ENCODE results near the gene TTC16.
A peak's percentile ranks its signal among the peaks of the same experiment; 100 is the strongest.

Gene TTC16

DNA sequence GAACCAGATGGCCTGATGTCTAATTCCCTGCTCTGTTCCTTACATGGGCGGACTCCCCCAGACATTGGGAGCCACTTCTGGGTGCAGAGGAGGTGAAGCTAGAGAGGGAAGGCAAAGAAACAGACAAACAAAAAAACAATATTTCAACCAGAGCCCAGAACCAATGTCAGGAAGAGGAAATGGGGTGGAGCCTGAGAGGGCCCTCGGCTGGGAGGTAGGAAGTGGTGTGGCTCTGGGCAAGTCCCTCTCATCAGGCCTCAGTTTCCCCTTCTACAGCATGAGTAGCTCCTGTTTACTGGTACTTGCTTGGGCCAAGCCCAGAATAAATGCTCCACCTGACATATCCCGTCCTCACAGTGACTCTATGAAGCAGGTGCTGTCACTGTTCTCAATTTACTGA is 51.5 kb downstream of the TTC16 start:
- TF ChIP-seq POLR2AphosphoS5 (IDR thresholded peaks at IDR 0.05; ENCODE audit: low read depth, low read length): no peak
- TF ChIP-seq PAX5 (IDR thresholded peaks at IDR 0.05; ENCODE audit: insufficient read depth, low read length, severe bottlenecking): no peak
- TF ChIP-seq SPI1 (IDR thresholded peaks at IDR 0.05; ENCODE audit: low read depth, low read length): no peak; the same call in 1 of the 2 replicates
- no peak for TF ChIP-seq TAF1 (IDR thresholded peaks at IDR 0.05; ENCODE audit: low read depth, low read length)
- no peak for TF ChIP-seq POLR2A (IDR thresholded peaks at IDR 0.05; ENCODE audit: low read depth, low read length)
- TF ChIP-seq POU2F2 (IDR thresholded peaks at IDR 0.05; ENCODE audit: low read depth, low read length): no peak
- DNase-seq (ENCODE audit: insufficient read length, low spot score): no peak
- FAIRE-seq: no peak

DNA sequence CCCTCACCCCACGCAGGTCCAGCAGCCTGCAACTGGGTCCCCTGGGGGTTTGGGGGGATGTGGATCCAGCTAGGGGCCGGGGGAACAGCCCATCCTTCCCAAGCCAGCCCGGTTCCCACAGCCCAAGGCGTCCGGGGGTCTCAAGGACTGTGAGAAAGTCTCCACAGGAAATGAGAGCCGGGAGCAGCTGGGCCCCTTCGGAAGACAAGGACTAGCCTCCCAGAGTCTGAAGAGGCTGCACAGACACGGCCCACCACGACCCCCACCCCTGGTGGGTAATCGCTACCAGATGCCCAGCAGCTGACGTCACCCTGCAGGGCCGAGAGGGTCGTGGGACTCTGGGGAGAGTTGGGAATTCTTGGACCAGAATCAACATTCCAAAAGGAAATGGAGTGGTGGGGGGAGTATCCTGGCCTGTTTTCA is 52.0 kb downstream of the TTC16 start:
- no peak for FAIRE-seq

GRCh38 chr9:127768698-127769097 is 52.8 kb downstream of the TTC16 start:
- no peak for FAIRE-seq
- TF ChIP-seq POU2F2 (IDR thresholded peaks at IDR 0.05; ENCODE audit: low read depth, low read length): no peak
- TF ChIP-seq SPI1 (IDR thresholded peaks at IDR 0.05; ENCODE audit: low read depth, low read length): no peak
- no peak for TF ChIP-seq POLR2AphosphoS5 (IDR thresholded peaks at IDR 0.05; ENCODE audit: low read depth, low read length)
- TF ChIP-seq PAX5 (IDR thresholded peaks at IDR 0.05; ENCODE audit: insufficient read depth, low read length, severe bottlenecking): no peak
- TF ChIP-seq POLR2A (IDR thresholded peaks at IDR 0.05; ENCODE audit: low read depth, low read length): no peak
- TF ChIP-seq TAF1 (IDR thresholded peaks at IDR 0.05; ENCODE audit: low read depth, low read length): no peak
- DNase-seq (ENCODE audit: insufficient read length, low spot score): no peak

More for the DNA sequence above, 52.0 kb downstream of the TTC16 start:
- DNase-seq (ENCODE audit: insufficient read length, low spot score): no peak
- no peak for TF ChIP-seq PAX5 (IDR thresholded peaks at IDR 0.05; ENCODE audit: insufficient read depth, low read length, severe bottlenecking)

DNA sequence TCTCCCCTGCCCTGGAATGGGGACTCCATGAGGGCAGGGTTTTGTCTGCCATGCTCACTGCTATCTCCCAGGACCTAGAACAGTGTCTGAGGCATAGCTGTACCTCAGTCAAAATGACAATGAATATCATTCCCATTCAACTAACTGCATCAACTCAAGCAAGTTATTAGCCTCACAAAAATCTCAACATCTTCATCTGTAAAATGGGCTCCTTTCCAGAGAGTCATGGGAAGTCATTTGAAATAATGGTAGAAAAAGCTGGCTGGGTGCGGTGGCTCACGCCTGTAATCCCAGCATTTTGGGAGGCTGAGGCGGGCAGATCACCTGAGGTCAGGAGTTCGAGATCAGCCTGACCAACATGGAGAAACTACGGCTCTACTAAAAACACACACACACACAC is 53.2 kb downstream of the TTC16 start:
- TF ChIP-seq SPI1 (IDR thresholded peaks at IDR 0.05; ENCODE audit: low read depth, low read length): no peak
- no peak for TF ChIP-seq POU2F2 (IDR thresholded peaks at IDR 0.05; ENCODE audit: low read depth, low read length)
- no peak for TF ChIP-seq TAF1 (IDR thresholded peaks at IDR 0.05; ENCODE audit: low read depth, low read length)
- TF ChIP-seq POLR2AphosphoS5 (IDR thresholded peaks at IDR 0.05; ENCODE audit: low read depth, low read length): no peak
- no peak for TF ChIP-seq POLR2A (IDR thresholded peaks at IDR 0.05; ENCODE audit: low read depth, low read length)
- no peak for TF ChIP-seq PAX5 (IDR thresholded peaks at IDR 0.05; ENCODE audit: insufficient read depth, low read length, severe bottlenecking)
- DNase-seq (ENCODE audit: insufficient read length, low spot score): no peak
- no peak for FAIRE-seq

GRCh38 chr9:127769929-127770582 is 54.2 kb downstream of the TTC16 start:
- DNase-seq (ENCODE audit: insufficient read length, low spot score) (no peak), FAIRE-seq (no peak)
- TF ChIP-seq POLR2AphosphoS5 (IDR thresholded peaks at IDR 0.05; ENCODE audit: low read depth, low read length) (no peak), POU2F2 (IDR thresholded peaks at IDR 0.05; ENCODE audit: low read depth, low read length) (no peak), SPI1 (IDR thresholded peaks at IDR 0.05; ENCODE audit: low read depth, low read length) (no peak), TAF1 (IDR thresholded peaks at IDR 0.05; ENCODE audit: low read depth, low read length) (no peak), POLR2A (IDR thresholded peaks at IDR 0.05; ENCODE audit: low read depth, low read length) (no peak), PAX5 (IDR thresholded peaks at IDR 0.05; ENCODE audit: insufficient read depth, low read length, severe bottlenecking) (no peak)

DNA sequence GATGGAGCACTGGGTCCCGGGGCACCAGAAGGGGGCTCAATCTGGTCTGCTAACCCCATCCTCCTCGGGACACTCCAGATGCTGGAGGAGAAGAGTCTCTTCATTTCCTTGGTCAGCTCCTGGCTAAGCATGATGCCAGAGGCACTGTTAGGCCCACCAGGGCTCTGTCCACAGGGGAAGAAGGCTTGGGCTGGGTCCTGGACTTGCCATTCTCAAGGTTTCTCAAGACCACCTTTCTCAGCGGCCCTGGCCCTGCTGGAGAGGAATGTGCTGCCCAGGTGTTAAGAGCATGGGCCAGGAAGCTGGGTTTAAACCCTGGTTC is 54.7 kb downstream of the TTC16 start:
- TF ChIP-seq PAX5 (IDR thresholded peaks at IDR 0.05; ENCODE audit: insufficient read depth, low read length, severe bottlenecking) (no peak), TAF1 (IDR thresholded peaks at IDR 0.05; ENCODE audit: low read depth, low read length) (no peak), POLR2A (IDR thresholded peaks at IDR 0.05; ENCODE audit: low read depth, low read length) (no peak), POLR2AphosphoS5 (IDR thresholded peaks at IDR 0.05; ENCODE audit: low read depth, low read length) (no peak), POU2F2 (IDR thresholded peaks at IDR 0.05; ENCODE audit: low read depth, low read length) (no peak), SPI1 (IDR thresholded peaks at IDR 0.05; ENCODE audit: low read depth, low read length) (no peak)
- no peak for FAIRE-seq
- DNase-seq (ENCODE audit: insufficient read length, low spot score): no peak

DNA sequence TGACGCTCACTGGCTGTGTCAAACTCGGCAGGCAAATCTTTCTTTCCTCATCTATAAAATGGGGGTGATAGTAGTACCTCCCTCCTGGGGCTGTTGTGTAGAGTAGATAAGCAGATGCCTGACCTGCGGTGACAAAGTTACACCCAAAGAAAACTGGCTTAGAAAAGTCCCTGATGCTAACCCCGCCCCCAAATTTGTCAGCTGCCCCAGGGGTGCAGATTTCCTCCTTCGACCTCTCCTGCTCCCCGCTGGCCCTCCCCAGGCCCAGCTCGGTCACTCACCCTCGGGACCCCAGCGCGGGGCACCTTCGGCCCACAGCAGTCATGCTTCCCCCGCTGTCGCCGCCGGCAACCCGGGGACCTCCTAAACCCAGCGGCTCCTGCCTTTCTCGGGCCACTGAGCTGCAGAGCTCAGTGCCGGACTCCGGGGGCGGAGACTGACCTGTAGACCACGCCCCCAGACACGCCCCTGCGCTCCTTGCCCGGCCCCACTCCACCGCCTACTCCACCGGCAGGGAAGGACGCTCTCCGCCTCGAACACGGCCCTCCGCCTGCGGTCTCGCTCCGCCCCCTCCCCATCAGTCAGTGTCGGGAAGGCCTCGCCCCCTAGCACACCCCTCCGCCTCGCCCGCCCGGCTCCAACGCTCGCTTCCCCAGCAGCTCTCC is 55.2 kb downstream of the TTC16 start:
- TF ChIP-seq PAX5 (IDR thresholded peaks at IDR 0.05; ENCODE audit: insufficient read depth, low read length, severe bottlenecking) (peak; percentile 3), POU2F2 (IDR thresholded peaks at IDR 0.05; ENCODE audit: low read depth, low read length) (no peak)
- FAIRE-seq (peak; percentile 99), DNase-seq (ENCODE audit: insufficient read length, low spot score) (peak; percentile 95)

GRCh38 chr9:127771570-127772189 is 55.8 kb downstream of the TTC16 start:
- FAIRE-seq (no peak), DNase-seq (ENCODE audit: insufficient read length, low spot score) (no peak)
- TF ChIP-seq POLR2A (IDR thresholded peaks at IDR 0.05; ENCODE audit: low read depth, low read length) (no peak), POLR2AphosphoS5 (IDR thresholded peaks at IDR 0.05; ENCODE audit: low read depth, low read length) (no peak), POU2F2 (IDR thresholded peaks at IDR 0.05; ENCODE audit: low read depth, low read length) (no peak), SPI1 (IDR thresholded peaks at IDR 0.05; ENCODE audit: low read depth, low read length) (no peak), TAF1 (IDR thresholded peaks at IDR 0.05; ENCODE audit: low read depth, low read length) (no peak), PAX5 (IDR thresholded peaks at IDR 0.05; ENCODE audit: insufficient read depth, low read length, severe bottlenecking) (no peak)

DNA sequence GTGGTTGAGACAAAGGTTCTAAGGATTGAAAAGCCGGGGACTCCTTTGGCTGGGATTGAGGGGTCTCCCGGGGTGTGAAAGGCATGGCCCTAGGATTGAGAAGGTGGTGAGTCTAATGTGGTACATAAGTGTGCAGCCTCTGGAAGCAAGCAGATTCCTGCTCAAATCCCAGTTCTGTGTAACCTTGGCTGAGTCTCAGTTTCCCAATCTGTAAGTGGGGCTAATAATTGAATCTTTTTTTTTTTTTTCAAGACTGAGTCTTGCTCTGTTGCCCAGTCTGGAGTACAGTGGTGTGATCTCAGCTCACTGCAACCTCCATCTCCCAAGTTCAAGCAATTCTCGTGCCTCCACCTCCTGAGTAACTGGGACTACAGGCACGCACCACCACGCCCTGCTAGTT is 56.7 kb downstream of the TTC16 start:
- no peak for TF ChIP-seq TAF1 (IDR thresholded peaks at IDR 0.05; ENCODE audit: low read depth, low read length)
- no peak for DNase-seq (ENCODE audit: insufficient read length, low spot score)
- no peak for FAIRE-seq

GRCh38 chr9:127773272-127773671 is 57.4 kb downstream of the TTC16 start:
- DNase-seq (ENCODE audit: insufficient read length, low spot score) (no peak), FAIRE-seq (no peak)
- TF ChIP-seq POLR2AphosphoS5 (IDR thresholded peaks at IDR 0.05; ENCODE audit: low read depth, low read length) (no peak), TAF1 (IDR thresholded peaks at IDR 0.05; ENCODE audit: low read depth, low read length) (no peak), POU2F2 (IDR thresholded peaks at IDR 0.05; ENCODE audit: low read depth, low read length) (no peak)

All from GM12891 (cell line).